ENCODE measurements around the gene KYAT1.

KYAT1 gene

GRCh38 chr9:128835246-128836210 is 46.2 kb downstream of the KYAT1 start:
- DNase-seq, result no peak

GRCh38 chr9:128833696-128834095 is 48.1 kb downstream of the KYAT1 start:
- no peak for DNase-seq

- DNase-seq, result peak; percentile 79
Observed at GRCh38 chr9:128829477-128830251, 52.1 kb downstream of the KYAT1 start, which contains the start of gene SPOUT1. TSS of gene SPOUT1 (minus strand) at chr9:128829794. CDS start at chr9:128829780, 14 bp downstream.

GRCh38 chr9:128828719-128829452 is 52.9 kb downstream of the KYAT1 start:
- DNase-seq, result no peak

GRCh38 chr9:128828267-128828666 is 53.5 kb downstream of the KYAT1 start:
- no peak for DNase-seq

- no peak for DNase-seq
Observed at GRCh38 chr9:128825923-128826700, 55.6 kb downstream of the KYAT1 start.

GRCh38 chr9:128824911-128825310 is 56.8 kb downstream of the KYAT1 start:
- DNase-seq, result no peak

- no peak for DNase-seq
Observed at GRCh38 chr9:128823903-128824406, 57.8 kb downstream of the KYAT1 start.

GRCh38 chr9:128823362-128823902 is 58.3 kb downstream of the KYAT1 start:
- DNase-seq, result no peak

- DNase-seq, result no peak
Observed at GRCh38 chr9:128822407-128823042, 59.2 kb downstream of the KYAT1 start.

- no peak for DNase-seq
Observed at GRCh38 chr9:128821584-128822406, 60.0 kb downstream of the KYAT1 start.

- DNase-seq, result no peak
Observed at GRCh38 chr9:128820665-128821583, 60.8 kb downstream of the KYAT1 start.

GRCh38 chr9:128819716-128820664 is 61.8 kb downstream of the KYAT1 start:
- no peak for DNase-seq

- DNase-seq, result peak; percentile 46
Observed at GRCh38 chr9:128818839-128819715, 62.7 kb downstream of the KYAT1 start.

- DNase-seq, result peak; percentile 89
Observed at GRCh38 chr9:128818099-128818838, 63.5 kb downstream of the KYAT1 start, which contains the start of gene ENDOG. TSS of gene ENDOG (plus strand) at chr9:128818500. CDS start at chr9:128818685, 185 bp downstream.

- no peak for DNase-seq
Observed at GRCh38 chr9:128810873-128811272, 70.9 kb downstream of the KYAT1 start.
